HG02610 (cell line): ENCODE results near the gene SULT1A2.
"Not testable (repeated sequence)": the region's sequence is repeated elsewhere in the genome, so short reads cannot be mapped to it uniquely, and the experiment has no call there.

Source experiments
- ATAC-seq: cut with Tn5 transposase; IDR thresholded peaks from one replicate; pipeline ENCODE4 v1.9.1; 2021; ENCODE audit warnings: mild to moderate bottlenecking, moderate library complexity; ENCODE audit not compliant: unreplicated experiment

Gene SULT1A2

GRCh38 chr16:28609631-28610594, 13.1 kb upstream of the SULT1A2 start, which contains the start of gene SULT1A1:
TSS of gene SULT1A1 (minus strand) at chr16:28610044. CDS start at chr16:28608855, 1,189 bp downstream.
- no peak for ATAC-seq

GRCh38 chr16:28608867-28609596, 12.2 kb upstream of the SULT1A2 start:
- not testable (repeated sequence) for ATAC-seq

- ATAC-seq, result not testable (repeated sequence)
These were observed 11.6 kb upstream of the SULT1A2 start for GRCh38 chr16:28608496-28608808.

DNA sequence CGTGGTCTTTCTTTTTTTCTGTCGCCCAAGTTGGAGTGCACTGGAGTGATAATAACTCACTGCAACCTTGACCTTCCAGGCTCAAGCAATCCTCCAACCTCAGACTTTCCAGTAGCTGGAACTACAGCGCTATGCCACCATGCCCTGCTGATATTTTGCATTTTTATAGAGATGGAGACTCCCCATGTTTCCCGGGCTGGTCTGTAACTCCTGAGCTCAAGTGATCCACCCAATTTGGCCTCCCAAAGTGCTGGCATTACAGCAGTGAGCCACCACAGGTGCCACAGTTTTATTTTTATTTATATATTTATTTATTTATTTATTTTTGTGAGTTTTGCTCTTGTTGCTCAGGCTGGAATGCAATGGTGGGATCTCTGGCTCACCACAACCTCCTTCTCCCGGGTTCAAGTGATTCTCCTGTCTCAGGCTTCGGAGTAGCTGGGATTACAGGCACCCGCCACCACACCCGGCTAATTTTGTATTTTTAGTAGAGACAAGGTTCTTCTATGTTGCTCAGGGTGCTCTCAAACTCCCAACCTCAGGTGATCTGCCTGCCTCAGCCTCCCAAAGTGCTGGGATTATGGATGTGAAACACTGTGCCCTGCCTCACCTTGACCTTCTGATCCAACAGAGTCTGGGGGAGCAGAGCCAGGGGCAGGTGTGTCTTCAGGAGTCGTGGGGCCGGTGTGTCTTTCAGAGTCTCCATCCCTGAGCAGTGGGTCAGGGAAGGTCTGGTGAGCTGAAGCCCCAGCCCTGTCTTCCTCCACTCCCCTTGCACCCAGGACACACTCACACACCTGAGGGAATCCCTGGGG, 11.0 kb upstream of the SULT1A2 start:
- ATAC-seq, result not testable (repeated sequence)

DNA sequence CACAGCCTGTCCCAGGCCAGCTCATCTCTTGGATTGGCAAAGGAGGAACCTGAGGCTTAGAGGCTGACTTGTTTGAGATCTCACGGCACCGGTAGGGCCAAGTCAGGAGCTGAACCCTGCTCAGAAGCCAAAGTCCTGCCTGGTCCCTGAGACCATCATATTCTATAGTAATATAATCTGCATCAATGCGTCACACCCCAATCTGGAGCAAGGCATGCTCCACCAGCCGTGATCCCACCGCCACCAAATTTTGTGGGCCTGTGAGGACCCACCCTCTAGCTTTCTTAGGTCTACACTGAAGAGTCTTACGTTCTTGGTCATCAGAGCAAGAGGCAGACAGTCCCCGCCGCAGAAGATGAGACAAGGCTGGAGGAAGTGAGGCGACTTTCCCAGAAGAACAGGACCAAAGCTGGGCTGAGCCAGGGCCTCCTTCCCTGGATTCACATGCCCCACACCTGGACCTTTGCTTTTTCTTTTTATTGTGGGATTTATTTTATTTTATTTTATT, 10.3 kb upstream of the SULT1A2 start:
- ATAC-seq, result no peak

- ATAC-seq, result no peak
These were observed 9.7 kb upstream of the SULT1A2 start for GRCh38 chr16:28606291-28607115.

DNA sequence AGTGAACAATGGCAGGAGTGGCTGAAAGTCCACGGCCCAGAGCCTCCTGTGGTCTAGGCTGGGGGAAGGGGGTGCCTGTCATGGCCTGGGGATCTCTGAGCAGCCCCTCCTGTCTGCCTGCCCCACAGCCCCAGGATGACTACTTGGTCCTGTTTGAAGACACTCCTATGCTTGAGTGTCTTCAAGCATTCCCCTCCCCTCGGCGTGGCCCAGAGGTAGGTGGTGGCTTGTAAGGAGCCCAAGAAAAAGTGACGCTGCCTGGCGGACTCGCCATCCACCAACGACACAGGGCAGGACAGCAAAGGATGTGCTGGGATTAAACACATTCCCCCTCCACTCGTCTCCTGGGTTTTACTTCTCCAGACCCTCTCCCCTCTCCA, 7.3 kb upstream of the SULT1A2 start:
- ATAC-seq, result no peak

DNA sequence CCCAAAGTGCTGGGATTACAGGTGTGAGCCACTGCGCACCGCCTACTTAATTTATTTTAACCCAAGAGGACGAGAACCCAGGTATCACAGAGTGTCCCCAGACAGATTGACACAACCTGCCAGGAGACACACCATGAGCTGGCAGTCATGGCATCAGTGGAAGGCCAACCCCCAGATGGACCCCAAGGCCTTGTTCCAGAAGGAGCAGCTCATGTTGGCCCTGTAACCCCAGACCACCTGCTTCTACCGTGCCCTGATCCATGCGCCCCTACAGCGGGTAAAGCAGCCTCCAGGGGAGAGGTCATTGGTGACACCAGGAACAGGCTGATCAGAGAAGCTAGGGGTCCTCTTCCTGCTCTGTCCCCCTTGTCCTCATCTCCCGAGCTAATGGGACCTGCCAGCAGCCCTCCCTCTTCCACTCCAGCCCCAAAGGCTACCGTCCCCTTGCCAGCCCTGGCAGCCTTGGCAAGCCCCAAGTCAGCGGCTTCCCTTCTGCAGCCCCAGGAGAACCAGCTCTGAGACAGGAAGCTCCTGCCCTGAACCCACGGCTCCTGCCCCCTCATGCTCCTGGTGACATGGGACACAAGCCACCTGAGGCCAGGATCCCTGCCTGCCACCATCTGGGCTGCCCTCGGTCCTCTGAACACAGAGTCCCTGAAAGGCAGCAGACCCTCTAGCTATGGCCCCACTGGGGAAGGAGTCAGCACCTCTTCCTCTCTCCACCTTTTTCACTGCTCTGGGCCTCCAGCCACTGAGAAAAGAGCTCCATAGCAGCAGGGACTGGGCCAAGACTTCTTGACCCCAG, 6.7 kb upstream of the SULT1A2 start:
- ATAC-seq, result no peak

DNA sequence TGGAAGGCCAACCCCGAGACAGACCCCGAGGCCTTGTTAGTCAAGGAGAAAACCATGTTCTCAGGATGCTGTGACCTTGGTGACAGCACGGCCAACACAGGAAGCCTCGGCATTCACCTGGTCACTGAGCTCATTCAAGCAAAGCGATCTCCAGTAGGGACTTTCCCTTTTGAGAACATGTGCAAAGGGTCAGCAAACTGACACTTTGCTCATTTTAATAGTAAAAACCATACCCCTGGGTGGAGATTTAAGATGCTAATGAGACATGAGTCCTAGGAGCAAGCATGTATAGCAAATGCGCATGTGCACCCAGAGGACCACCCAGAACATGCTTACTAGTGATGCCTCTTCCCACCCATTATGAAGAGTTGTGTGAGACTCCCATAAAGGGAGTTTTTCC, 5.7 kb upstream of the SULT1A2 start:
- ATAC-seq, result no peak

GRCh38 chr16:28602062-28602461, 5.2 kb upstream of the SULT1A2 start:
- not testable (repeated sequence) for ATAC-seq

DNA sequence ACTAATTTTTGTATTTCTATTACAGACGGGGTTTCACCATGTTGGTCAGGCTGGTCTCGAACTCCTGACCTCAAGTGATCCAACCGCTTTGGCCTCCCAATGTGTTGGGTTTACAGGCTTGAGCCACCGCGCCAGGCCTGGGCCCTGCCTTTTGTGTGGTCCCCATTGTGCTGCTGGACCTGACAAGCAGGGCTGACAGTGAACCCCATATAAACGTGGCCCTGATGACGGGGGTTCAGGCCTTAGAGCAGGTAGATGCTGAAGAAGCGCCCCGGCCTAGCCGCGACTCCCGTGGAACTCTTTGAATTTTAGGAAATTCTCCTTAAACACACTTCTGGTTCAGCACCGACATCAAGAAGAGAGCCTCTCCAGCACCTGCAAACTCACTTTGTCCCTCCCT, 4.7 kb upstream of the SULT1A2 start:
- ATAC-seq, result not testable (repeated sequence)

- not testable (repeated sequence) for ATAC-seq
These were observed 4.1 kb upstream of the SULT1A2 start for GRCh38 chr16:28600965-28601364.

DNA sequence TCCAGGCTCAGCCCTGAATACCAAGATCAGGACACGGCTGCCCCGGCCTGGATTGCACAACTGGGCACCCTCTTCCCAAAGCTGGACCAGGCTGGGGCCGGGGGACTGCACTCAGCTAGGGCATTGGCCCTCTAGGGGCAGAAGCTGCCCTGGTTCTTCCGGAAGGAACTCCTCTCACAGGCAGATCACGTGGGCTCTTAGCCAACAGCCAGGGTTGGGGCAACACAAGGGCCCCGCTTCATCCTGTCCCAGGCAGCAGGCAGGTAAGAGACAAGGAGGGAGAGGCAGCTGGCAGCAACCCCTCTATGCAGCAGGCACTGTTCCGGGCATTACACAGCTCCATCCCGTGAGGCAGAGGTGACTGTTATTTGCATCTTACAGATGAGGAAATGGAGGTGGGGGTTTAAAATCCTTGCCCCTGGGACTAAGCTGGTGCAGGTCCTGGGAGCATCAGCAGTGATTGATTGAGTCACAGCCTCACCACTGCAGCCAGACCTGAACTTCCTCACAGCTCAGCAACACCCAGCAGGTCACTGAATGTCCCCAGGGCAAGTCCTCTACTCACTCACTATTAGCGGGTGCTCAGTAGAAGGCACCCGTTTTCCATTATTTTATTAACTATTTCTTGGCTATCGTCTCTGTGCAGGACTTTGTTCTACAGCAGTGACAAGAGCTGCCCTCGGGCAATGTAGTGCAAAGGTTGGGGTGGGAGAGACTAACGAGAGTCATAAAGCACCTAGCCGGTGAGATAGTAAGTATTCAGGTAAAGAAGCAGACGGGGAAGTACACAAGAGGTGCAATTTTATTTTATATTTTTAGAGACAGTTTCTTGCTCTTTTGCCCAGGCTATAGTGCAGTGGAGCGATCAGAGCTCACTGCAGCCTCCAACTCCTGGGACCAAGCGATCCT, 2.8 kb upstream of the SULT1A2 start:
- ATAC-seq, result not testable (repeated sequence)

DNA sequence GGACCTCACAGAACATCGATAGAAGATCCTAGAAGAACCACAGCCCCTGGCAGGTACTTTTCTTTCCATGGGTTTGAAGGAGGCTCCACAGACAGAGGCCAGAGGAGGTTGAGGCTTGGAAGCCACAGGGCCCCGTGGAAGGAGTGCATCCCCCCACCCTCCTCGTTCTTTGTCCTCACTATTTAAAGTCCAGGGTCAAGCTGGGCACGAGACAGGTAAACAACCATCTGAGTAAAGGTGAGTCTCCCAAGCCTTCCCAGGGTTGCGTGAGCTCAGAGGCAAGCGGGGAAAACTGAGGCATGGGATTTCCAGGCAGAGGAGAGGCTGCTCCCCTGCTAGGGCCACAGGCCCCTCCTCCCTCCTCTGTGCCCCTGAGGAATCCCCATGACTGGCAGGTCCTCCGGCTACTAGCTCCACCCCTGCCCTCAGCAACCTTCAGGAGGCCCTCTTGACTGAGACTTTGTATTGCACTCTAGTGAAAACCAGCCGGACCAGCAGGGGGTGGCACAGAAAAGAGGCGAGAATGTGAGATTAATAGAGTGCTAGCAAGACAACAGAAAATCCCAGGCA, 927 bp upstream of the SULT1A2 start:
- no peak for ATAC-seq

- no peak for ATAC-seq
These were observed 677 bp downstream of the SULT1A2 start for GRCh38 chr16:28596115-28596630.

GRCh38 chr16:28595451-28595850, 1.4 kb downstream of the SULT1A2 start:
- ATAC-seq, result not testable (repeated sequence)

DNA sequence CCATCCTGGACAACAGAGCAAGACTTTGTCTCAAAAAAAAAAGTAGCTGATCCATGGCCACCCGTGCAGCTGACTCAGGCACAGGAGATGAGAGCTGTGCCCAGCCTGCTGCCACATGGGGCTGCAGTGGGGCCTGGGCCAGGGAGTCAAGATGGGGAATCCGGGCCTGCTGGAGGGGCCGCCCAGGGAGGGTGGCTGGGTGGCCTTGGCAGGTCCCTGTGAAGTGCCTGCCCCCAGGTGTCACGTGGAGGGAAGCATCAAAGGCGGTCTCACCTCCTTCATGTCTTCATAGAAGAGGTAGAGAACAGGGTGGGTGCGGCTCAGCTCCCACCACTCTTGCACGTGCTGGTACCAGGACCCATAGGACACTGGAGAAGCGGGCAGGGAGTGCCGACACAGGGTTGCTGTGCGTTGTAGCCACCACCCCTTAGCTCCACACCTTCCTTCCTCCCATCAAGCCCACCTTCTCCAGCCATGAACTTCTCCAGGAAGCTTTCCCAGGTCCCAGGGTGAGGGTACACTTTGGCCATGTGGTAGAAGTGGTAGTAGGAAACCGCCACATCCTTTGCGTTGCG, 3.8 kb downstream of the SULT1A2 start:
- ATAC-seq, result no peak
